A549 treated with RU486 at 1 μM for 4 hours (cell line): Measurements from ENCODE around the gene TMA7B. TPM values are rescaled to one million over a fixed set of nuclear protein-coding genes. Genes with fewer than 3 reads are reported as not detected.

ENCODE experiments used
- total RNA-seq: library from RNA; stranded (reverse); fragments of 200-300 nt; extraction: Qiagen RNA extraction; gene quantifications from 5 replicates; pipeline ENCODE4 v1.2.3, GENCODE V29; 2022; ENCODE audit warnings: low read depth

The TMA7B gene
- total RNA-seq = not detected in 5 replicates

GRCh38 chr22:39959640-39960447 lies at the start of gene TMA7B:
Gene TMA7B, plus strand, starts transcription at chr22:39960397. Its CDS starts 3,978 bp downstream, at chr22:39964375.

GRCh38 chr22:39994566-39995392 lies 34.6 kb downstream of the TMA7B start, which contains the start of gene FAM83F:
Gene FAM83F, plus strand, starts transcription at chr22:39994954. Its CDS starts 89 bp downstream, at chr22:39995043.

Other genes starting within 250 kb of the TMA7B start
- not detected in 5 replicates for gene ENTHD1, start 66.6 kb upstream of the TMA7B start, total RNA-seq
- not detected in 5 replicates for gene GRAP2, start 59.3 kb upstream of the TMA7B start, total RNA-seq
- gene FAM83F, start 34.6 kb downstream of the TMA7B start, total RNA-seq = not detected in 5 replicates
- gene TNRC6B, start 217.5 kb downstream of the TMA7B start, total RNA-seq = 4.1 to 5.2 TPM (median 4.8 TPM) in 5 replicates